ENCODE measurements around the gene DNAJC5G.

Gene DNAJC5G, protein sequence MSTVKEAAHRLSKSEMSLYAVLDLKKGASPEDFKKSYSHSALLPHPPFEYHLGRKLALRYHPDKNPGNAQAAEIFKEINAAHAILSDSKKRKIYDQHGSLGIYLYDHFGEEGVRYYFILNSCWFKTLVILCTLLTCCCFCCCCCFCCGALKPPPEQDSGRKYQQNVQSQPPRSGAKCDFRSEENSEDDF

DNA sequence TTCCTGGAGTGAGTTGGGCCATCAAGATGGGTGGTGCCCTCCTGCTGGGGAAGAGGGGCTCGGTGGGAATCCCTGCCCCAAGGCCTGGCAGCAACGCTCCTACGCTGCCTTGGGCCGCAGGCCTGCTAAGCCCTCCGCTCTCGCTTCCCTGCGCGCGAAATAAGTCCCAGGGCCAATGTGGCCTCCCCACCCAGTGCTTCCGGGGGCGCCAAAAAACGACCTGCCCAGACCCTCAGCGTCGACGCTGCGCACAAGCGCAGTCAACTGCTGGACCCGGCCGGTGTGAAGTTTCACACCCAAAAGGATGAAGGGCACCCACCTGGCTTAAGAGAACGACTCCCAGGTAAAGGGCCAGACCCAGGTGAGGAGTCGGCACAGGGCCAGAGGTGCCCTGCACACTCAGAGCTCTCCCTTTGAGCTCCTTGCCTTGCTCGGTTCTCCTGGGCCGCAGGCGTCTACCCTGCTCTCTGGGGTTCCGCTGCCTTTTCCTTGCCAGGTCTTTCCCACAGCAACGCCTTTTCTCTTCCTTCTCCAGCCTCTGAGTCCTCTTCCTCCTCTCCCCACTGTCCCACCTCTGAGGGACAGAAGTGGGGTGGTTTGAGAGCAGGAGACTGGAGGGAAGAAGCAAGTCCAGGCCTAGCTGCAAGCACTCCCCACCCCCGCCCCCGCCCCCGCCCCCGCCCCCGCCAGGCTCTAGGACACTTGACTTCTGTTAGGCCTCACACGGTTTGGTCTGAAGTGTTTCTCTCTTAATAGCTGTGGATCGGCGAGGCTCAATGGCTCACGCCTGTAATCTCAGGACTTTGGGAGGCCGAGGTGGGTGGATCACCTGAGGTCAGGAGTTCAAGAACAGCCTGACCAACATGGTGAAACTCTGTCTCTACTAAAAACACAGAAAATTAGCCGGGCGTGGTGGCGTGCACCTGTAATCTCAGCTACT is at the start of gene DNAJC5G:
TSS of gene DNAJC5G (plus strand) at position 223 of the 940 bp plus-strand sequence. CDS start 1,296 bp downstream, outside the sequence.
- DNase-seq (ENCODE audit: low read depth in 2 of 2), result no peak

DNA sequence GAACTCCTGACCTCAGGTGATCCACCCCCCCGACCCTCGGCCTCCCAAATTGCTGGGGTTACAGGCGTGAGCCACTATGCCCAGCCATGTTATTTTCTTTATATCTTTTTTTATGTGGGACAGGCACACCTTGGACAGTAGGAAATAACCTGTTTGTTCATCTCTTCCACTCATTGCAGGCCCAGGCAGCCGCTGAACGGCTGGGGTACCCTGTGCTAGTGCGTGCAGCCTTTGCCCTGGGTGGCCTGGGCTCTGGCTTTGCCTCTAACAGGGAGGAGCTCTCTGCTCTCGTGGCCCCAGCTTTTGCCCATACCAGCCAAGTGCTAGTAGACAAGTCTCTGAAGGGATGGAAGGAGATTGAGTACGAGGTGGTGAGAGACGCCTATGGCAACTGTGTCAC is 49.7 kb upstream of the DNAJC5G start:
- no peak for DNase-seq (ENCODE audit: low read depth in 2 of 2)

DNA sequence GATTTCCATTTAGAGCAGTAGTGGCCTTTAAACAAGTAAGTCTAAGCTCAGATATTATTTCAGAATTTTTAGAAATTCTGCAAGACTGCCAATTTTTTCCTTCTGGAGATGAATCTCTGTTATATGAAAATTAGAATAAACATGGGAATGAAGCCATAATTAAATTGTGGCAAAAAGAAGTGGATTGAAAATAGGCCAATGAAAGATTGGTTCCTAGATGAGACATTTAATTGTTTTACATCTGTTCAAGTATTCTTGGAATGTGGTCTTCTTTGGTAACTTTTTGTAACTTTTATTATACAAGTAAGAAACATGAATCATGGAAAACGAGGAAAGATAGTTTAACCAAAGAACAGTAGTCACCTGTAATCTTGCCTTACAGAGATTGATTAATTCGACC is 47.7 kb upstream of the DNAJC5G start:
- no peak for DNase-seq (ENCODE audit: low read depth in 2 of 2)

DNA sequence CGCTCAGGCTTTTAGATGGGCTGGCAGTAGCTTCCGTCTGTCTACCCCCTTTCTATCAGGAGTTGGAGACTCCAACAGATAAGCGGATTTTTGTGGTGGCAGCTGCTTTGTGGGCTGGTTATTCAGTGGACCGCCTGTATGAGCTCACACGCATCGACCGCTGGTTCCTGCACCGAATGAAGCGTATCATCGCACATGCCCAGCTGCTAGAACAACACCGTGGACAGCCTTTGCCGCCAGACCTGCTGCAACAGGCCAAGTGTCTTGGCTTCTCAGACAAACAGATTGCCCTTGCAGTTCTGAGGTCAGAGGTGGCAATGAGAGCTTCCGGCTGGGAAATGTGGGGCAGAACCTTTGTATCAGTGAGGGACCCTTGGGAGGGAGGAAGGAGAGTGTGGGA is 43.3 kb upstream of the DNAJC5G start:
- no peak for DNase-seq (ENCODE audit: low read depth in 2 of 2)

DNA sequence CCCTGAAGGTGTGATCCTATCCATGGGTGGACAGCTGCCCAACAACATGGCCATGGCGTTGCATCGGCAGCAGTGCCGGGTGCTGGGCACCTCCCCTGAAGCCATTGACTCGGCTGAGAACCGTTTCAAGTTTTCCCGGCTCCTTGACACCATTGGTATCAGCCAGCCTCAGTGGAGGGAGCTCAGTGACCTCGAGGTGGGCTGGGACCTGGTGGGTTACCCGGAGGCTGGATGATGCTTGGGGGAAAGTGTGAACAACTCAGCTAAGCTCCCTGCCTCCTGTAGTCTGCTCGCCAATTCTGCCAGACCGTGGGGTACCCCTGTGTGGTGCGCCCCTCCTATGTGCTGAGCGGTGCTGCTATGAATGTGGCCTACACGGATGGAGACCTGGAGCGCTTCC is 41.9 kb upstream of the DNAJC5G start:
- DNase-seq (ENCODE audit: low read depth in 2 of 2), result no peak

DNA sequence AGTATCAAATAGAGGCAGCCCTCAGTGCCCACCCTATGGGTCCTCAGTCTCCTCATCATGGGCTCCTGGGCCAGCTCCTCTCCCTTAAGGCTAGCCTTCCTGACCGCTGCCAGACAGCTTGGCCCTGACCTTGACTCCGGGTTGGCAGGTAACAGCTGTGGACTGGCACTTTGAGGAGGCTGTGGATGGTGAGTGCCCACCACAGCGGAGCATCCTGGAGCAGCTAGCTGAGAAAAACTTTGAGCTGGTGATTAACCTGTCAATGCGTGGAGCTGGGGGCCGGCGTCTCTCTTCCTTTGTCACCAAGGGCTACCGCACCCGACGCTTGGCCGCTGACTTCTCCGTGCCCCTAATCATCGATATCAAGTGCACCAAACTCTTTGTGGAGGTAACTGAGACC is 39.1 kb upstream of the DNAJC5G start:
- DNase-seq (ENCODE audit: low read depth in 2 of 2), result no peak

DNA sequence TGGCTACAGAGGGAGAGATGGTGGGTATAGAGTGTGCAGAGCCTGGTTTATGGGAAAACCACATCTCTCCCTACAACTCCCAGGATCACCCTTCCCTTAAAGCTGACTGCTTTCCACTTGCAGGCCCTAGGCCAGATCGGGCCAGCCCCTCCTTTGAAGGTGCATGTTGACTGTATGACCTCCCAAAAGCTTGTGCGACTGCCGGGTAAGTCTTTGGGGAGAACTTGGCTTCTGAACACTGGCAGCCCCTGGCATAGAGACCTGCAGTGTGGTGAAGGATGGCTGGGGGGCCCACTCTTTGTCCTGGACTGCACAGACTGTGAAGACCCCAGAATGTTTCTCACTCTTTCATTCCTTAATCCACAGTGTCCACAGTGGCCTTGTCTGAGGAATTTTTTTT is 38.6 kb upstream of the DNAJC5G start:
- no peak for DNase-seq (ENCODE audit: low read depth in 2 of 2)

DNA sequence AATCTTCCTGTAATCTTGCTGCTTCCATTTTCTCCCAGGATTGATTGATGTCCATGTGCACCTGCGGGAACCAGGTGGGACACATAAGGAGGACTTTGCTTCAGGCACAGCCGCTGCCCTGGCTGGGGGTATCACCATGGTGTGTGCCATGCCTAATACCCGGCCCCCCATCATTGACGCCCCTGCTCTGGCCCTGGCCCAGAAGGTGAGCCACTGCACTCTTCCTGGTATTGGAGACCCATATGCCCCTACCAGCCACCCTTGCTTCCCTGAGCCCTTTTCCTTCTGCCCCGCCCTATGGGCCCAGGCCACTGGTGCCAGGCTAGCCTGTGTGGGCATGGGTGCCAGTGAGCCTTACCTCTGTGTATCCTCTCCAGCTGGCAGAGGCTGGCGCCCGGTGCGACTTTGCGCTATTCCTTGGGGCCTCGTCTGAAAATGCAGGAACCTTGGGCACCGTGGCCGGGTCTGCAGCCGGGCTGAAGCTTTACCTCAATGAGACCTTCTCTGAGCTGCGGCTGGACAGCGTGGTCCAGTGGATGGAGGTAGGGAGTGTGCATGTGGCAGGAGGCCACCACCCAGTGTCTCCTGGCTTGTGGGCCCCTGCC is 37.8 kb upstream of the DNAJC5G start:
- DNase-seq (ENCODE audit: low read depth in 2 of 2), result no peak

DNA sequence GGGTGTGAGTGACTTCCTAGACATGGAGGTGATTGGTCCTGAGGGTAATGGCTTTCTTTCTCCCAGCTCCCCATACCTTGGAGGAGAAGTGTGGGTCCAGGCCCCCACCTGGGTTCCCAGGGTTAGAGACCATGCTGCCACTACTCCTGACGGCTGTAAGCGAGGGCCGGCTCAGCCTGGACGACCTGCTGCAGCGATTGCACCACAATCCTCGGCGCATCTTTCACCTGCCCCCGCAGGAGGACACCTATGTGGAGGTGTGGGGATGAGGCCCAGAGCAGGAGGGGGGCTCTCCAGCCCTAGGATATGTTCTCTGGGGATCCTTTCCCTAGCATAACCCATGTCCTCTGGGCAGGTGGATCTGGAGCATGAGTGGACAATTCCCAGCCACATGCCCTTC is 36.3 kb upstream of the DNAJC5G start:
- no peak for DNase-seq (ENCODE audit: low read depth in 2 of 2)

DNA sequence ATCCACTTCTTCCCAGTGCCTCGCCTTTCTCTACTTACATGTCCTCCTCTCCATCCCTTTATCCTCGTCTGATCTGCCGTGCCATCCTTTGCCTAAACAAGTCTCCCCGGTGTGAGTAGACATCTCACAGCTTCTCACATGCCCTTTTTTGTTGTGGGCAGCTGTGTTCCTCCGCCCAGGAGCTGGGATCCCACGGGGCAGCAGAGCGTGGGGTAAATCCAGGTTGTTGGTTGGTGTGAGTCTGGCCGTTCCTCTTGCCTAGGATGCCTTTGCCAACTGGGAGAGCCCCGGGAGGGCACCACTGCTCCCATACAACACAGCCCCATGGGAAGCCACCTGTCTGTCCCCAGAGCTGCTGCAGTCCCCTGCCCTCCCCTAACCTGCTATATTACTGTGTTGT is 34.8 kb upstream of the DNAJC5G start:
- DNase-seq (ENCODE audit: low read depth in 2 of 2), result no peak

DNA sequence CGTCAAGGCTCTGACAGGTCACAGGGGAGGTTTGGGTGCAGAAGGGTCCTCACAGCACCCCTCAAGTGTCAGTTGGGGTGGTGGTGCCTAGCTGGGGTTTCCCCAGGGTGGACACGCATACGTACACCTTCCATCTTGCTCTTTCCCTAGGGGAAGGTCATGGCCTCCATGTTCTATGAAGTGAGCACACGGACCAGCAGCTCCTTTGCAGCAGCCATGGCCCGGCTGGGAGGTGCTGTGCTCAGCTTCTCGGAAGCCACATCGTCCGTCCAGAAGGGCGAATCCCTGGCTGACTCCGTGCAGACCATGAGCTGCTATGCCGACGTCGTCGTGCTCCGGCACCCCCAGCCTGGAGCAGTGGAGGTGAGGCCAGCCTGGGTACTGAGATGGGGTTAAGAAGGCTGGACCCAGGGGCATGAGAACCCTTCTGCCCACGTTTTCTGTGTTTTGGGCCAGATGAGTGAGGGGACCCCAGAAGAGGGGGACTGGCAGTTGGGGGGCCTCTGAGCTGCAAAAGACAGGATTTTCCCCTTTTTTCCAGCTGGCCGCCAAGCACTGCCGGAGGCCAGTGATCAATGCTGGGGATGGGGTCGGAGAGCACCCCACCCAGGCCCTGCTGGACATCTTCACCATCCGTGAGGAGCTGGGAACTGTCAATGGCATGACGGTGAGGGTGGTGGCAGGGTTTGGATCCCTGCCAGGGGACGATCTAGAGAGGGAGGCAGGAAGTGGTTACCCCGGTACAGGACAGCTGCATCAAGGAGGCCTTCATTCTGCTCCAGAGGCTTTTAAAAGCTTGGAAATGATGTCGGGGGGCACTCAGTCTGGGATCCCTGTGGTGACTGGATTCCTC is 33.2 kb upstream of the DNAJC5G start:
- DNase-seq (ENCODE audit: low read depth in 2 of 2), result no peak

DNA sequence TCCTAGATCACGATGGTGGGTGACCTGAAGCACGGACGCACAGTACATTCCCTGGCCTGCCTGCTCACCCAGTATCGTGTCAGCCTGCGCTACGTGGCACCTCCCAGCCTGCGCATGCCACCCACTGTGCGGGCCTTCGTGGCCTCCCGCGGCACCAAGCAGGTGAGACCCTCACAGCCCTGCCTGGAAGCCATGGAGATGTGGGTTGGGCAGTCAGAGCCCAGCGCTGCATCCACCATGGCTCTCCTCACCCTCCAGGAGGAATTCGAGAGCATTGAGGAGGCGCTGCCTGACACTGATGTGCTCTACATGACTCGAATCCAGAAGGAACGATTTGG is 32.6 kb upstream of the DNAJC5G start:
- DNase-seq (ENCODE audit: low read depth in 2 of 2), result no peak

DNA sequence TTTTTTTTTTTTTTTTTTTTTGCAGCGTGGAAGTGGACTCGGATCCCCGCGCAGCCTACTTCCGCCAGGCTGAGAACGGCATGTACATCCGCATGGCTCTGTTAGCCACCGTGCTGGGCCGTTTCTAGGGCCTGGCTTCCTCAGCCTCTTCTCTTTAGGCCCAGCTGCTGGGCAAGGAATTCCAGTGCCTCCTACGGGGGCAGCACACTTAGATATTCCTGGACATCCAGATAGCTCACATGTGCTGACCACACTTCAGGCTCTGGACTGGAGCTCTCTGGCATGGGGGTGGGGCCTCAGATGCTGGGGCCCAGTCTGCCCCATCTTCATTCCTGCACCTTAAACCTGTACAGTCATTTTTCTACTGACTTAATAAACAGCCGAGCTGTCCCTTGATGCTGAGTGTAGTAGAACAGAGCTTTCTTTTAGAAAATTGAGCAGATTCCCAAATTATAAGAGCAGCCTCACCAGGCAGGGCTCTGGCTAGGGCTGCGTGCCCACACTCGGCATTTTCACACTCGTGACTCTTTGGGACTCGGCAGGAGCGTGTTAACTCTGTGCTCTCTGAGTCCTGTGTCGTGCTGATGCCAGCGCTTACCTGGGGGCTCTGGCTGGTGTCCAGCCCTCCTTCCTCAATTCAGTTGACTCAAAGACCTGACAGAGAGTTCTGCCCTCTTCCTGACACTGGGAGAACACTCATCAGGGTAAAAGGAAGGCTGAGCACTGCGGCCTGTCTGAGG is 31.7 kb upstream of the DNAJC5G start:
- DNase-seq (ENCODE audit: low read depth in 2 of 2), result no peak

DNA sequence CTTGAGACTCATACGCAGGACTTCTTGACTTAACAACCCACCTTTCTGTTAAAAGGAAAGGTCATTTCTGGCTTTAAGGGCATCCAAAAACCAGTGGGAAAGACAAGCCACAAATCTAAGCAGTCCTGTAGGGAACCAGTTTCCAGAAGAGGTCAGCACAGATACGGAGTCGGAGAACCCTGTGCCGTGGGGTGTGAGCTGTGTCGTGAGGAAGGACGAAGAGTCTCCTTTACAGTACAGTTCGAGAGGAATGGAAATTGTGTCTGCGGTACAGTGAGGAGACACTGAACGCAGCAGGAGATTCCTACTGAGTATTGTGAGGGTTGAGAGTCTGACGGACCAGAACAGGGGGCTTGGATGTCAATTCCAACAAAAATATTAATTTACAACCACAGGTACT is 30.1 kb upstream of the DNAJC5G start:
- no peak for DNase-seq (ENCODE audit: low read depth in 2 of 2)

DNA sequence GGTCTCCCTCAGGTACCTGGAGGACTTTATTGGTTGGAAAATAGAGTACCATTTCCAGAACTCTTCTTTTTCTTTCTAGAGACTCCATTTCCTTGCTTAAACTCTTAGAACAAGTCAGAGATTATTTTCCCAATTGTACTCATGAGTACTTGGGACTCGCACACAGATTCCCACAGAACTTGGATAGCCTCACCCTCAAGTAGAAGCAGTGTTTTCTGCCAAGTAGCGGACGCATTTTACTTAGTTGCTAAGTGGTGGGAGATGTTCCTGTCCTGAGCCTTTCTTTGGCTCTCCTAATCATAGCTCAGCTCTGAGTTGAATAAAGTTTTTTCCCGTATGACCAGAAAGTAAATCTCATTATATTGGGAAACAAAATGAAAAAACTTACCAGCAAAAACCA is 29.6 kb upstream of the DNAJC5G start:
- DNase-seq (ENCODE audit: low read depth in 2 of 2), result no peak

DNA sequence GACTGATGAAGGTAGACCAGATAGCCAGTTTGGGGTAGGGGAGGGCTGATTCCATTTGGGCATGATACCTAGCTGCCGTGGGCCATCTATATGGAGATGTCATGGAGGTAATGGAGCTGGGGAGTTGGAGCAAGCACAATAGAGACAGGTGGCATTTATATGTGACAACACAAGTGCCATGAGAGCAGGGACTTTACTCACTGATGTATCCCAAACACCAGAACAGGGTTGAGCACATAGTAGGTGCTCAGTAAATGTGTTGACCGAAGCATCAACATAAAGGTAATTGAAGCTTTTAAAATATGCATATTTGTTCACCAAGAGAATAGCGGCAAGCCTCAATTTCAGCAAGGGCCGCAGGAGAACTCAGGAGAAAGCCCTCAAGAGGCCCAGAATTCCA is 27.3 kb upstream of the DNAJC5G start:
- no peak for DNase-seq (ENCODE audit: low read depth in 2 of 2)

DNA sequence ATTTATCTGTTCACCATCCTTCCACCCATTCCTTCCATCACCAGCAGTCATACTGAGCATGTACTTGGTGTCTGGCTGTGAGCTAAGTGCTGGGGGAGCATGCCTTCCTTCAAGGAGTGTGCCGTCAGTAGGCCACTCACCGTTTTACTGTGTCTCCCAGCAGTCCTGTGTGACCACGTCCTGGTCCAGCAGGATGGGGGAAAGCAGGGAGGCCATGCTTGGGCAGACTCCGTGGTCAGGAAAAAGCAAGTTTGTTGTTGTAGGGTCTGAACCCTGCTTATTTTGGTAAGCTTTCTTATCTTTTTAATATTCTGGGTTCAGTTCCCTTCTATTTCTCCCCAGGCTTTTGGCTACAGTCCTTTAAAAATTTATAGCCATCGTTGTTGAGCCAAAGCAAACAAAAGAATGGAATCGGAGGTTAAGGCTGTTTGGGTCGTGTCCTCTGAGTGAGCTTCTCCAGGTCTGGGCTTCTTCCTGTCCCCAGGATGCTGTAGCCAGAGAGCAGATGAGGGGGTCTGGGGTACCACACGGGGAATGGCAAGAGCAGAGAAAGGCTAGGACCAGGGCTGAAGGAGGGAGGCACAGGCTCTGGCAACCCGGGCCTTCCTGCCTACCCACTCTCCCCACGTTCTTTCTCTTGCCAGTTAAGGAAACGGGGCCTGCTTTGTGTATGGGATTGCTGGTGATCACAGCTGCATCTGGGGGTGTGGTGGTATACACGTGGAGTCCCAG is 25.9 kb upstream of the DNAJC5G start:
- DNase-seq (ENCODE audit: low read depth in 2 of 2), result no peak

DNA sequence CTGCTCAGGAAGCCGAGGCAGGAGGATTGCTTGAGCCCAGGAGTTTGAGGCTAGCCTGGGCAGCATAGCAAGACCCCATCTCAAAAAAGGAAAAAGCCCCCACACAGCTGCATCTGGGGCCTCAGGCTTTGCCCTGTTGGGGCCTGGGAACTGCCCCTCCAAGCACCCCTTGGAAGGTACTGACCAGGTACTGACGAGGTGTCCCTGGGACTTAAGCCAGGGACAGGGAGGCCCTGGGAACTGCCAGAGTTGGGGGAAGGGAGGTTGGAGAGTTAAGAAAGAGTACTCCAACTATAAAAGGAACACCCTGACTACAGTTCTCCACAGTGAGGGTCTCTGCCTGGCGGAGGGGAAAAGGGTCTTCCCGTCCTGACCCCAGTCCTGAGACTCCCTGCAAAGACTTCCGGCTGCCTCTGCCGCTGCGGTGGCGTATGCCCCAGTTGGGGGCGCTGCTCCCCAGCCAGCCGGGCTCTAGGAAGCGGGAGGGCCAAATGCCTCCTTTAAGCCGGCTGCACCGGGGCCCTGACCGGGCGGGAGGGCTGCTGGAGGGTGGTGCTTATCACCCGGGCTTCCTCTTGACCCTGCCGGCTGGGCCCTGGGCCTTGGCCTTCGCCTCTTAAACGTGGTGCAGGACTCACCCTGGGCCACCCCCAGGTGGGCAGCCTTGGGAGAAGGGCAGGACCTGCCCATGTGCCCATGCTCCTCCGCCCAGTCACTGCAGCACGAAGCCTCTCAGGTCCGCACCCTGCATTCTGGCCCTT is 25.2 kb upstream of the DNAJC5G start:
- peak; percentile 34 to 49 for DNase-seq (ENCODE audit: low read depth in 2 of 2)

DNA sequence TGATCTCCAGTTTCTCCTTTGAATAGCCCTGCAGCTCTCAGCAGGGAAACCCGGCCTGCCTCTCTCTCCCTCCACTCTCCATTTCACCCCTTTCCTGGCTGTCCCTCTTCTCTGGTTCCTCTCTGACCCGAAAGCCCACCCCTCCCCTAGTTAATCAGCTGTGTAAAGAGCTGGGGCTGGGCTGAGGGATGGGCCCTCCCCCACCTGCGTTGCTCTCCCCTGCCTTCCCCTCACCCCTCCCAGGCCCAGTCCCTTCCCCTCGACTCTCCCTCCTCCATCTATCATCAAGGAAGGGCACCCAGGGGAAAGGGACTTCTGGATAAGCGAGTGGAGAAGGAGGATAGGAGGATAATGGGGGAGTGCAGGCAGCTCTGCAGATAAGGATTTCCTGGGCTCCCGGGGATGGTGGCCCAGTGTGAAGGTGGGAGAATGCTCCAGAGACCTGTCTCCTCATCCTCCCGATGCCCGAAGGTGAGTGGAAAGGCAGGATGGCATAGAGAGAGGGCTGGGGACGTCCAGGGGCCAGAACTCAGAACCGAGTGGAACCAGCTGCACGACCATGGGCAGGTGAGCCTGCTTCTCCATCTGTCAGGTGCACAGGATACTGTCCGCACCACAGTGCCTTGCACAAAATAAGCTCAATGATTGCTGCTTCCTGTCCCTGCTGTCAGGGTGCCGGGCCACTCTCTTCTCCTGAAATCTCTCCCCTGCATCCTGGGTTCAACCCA is 24.4 kb upstream of the DNAJC5G start:
- no peak for DNase-seq (ENCODE audit: low read depth in 2 of 2)

Data from stimulated activated CD8-positive, alpha-beta memory T cell treated with anti-CD3 and anti-CD28 coated beads, Interleukin-15, amount 100 ng/mL, for 48 hours (primary cell).